GM19240 (cell line): ENCODE measurements around the gene POTEJ.
"Not testable (repeated sequence)": the region's sequence is repeated elsewhere in the genome, so short reads cannot be mapped to it uniquely, and the experiment has no call there.

Experiments used
- DNase-seq: peaks from one replicate; pipeline ENCODE4 v3.0.0; 2011; ENCODE audit warnings: low spot score; ENCODE audit not compliant: insufficient read length

POTEJ gene

DNA sequence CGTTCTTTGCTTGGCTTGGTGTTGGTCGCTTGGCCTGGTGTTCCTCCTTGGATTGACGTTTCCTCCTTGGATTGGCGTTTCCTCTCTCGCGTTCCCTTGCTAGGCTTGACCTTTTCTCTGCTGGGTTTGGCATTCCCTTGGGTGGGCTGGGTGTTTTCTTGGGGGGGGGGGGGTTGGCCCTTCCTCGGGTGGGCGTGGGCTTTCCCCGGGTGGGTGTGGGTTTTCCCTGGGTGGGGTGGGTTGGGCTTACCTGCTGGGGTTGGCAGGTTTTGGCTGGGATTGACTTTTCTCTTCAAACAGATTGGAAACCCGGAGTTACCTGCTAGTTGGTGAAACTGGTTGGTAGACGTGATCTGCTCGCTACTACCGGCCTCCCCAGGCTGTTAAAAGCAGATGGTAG lies at the start of gene POTEJ:
POTEJ (plus strand) TSS at position 301 of the 400 bp plus-strand sequence; CDS start at position 394, 93 bp downstream.
- DNase-seq: not testable (repeated sequence)

DNA sequence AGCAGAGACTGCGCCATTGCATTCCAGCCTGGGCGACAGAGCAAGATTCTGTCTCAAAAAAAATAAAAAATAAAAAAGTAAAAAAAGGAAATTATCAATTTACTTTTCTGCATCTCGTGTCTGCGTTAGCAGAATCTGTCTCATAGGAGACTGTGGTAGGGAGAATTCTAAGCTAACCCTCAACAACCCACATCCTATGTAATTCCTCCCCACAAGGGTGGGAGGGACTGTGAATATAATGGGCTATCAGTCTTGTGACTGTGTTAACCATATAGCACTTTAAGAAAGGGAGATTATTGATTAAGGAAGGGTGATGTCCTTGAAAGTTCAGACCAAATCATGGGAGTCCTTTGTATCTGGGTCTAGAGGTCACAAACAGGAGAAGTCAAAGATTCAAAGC lies 45.1 kb upstream of the POTEJ start:
- not testable (repeated sequence) for DNase-seq

DNA sequence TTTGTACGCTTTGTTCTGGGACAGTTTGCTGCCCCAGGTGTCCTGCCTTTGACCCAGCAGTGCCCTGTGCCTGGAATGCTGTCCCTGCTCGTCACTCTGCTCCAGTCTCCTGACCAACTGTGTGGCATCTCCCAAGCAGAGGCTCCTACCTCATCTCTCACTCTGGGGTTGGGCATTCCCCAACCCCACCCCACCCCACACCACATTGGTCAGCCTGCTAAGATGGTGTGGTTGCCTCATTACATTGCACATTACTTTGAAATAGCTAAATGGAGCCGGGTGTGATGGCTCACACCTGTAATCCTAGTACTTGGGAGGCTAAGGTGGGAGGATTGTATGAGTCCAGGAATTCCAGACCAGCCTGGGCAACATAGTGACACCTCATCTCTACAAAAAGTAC lies 39.3 kb upstream of the POTEJ start:
- DNase-seq: not testable (repeated sequence)

DNA sequence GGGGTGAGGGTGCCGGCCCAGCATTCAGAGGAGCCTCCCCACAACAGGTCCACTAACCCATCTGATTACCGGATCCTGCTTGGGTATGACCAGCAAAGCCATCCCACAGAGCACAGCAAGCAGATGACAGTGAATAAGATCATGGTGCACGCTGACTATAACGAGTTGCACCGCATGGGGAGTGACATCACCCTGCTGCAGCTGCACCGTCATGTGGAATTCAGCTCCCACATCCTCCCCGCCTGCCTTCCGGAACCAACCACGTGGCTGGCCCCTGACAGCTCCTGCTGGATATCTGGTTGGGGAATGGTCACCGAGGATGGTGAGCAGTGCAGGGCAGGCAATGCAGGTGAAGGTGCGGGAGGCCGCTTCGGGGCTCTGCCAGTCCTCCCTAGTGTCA lies 37.0 kb upstream of the POTEJ start:
- DNase-seq: not testable (repeated sequence)

DNA sequence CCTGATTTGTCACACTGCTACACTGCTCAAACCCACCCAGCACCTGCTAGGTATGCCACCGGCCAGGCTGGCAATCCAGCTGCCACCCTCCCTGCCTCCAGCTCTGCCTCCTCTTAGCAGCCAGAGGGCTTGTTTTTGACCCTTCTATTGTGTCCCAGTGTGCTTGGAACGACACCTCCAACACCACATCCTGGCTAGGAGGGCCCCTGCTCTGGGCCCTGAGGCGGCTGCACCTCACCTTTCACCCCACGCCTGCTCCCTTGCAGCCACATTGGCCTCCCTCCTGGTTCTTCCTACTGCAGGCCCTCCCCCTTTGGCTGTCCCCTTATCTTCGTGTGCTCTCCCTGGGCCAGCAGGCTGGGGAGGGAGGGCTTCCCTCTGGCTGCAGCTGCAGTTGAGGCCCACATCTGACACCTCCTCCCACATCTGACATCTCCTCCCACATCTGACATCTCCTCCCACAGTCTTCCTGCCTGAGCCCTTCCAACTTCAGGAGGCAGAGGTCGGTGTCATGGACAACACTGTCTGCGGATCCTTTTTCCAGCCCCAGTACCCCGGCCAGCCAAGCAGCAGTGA lies 34.9 kb upstream of the POTEJ start:
- DNase-seq: not testable (repeated sequence)

DNA sequence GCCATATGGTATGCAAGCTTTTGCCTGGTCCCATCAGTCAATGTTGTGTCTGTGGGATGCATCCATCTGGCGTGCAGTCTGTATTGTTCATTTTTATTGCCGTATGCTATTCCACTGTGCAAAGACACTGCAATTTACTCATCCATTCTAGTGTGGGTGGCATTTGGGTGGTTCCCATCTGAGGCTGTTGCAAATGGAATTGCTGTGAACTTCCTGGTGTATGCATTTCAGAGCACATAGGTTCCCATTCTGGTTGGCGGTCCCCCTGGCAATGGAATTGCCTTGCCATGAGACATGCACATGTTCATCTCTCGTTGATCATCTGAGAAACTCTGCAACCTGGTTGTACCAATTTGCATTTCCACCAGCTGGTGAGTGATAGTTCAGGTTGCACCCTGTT lies 33.7 kb upstream of the POTEJ start:
- DNase-seq: not testable (repeated sequence)

DNA sequence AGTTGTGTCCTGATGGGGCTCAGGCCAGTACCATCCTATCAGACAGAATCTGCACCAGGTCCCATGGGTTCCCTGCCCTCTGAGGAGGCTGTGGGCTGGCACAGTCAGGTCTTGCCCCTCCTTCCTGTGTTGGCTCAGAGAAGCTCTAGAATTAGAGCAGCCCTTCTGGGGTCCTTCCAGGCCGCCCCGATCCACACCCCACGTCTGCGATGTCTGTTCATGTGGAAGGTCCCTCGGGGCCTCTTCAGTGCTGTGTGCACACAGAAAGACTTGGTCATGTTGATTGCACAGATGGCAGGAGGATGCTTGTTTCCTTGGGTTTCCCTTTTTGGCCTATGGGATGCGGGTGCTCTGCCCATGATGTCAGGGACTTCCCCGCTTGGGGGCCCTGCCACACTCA lies 32.1 kb upstream of the POTEJ start:
- DNase-seq: not testable (repeated sequence)

DNA sequence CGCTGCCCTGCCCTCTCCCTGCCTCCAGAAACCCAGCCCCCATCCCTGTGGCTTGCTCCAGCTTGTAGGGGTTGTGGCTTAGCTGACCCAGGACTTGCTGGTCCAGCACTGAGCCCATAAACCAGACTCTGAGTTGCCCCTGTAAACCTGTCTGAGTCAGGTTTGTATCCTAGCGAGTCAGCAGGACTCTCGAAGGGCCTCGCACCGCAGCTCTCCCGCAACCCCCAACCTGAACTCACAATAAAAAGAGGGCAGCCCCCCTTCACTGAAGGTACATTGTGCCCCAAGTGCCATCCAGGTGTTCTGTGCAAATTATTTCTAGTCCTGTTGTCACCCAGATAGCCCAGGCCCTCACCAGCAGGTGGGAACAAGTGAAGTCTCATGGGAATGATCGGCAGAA lies 29.7 kb upstream of the POTEJ start:
- not testable (repeated sequence) for DNase-seq

DNA sequence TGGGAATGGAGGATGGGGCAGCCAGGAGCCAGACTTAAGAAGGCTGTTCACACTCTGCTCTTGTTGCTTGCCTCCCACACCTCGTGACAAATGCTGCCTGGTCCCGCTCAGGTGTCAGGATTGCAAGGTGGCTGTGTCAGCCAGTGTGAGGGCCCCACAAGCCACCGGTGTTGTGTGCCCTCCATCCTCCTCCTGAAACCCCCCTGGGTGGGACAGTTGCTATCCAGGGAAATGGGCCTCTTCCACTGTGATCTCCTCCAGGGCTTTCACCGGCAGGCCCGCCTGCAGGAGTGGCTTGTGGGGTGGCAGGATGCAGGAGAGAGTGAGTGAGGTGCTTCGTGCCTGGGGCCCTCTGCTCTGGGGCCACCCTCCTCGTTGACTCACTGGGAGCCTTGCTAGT lies 28.3 kb upstream of the POTEJ start:
- not testable (repeated sequence) for DNase-seq

DNA sequence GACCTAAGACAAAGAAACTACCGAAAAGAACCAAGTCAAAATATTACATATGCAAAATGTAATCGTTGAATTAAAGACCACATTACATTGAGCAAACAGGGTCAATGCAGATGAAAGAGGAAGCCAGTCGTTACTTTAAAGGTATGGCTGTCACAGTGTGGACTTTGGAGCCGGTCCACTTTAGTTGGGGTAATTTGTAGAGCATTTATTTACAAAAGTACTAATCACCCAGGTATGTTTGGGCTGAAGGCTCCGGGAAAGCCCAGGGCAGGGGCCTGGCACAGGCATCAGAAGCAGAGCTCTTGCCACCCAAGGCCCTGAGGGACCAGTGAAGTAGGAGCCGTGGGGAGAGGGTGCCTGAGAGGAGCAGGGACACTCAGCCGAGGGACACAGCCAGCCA lies 27.7 kb upstream of the POTEJ start:
- DNase-seq: not testable (repeated sequence)

DNA sequence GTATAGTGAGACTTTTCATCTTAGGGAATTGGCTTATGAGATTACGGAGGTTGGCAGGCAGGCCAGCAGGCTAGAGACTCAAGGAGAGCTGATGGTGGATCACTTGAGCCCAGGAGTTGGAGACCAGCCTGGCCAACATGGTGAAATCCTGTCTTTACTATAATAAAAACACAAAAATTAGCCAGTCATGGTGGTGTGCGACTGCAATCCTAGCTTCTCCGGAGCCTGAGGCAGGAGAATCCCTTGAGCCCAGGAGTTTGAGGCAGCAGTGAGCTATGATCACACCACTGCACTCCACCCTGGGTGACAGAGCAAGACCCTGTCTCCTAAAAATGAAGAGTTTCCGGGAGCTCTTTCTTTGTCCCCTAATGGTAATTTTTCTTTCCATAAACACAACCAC lies 26.5 kb upstream of the POTEJ start:
- not testable (repeated sequence) for DNase-seq

DNA sequence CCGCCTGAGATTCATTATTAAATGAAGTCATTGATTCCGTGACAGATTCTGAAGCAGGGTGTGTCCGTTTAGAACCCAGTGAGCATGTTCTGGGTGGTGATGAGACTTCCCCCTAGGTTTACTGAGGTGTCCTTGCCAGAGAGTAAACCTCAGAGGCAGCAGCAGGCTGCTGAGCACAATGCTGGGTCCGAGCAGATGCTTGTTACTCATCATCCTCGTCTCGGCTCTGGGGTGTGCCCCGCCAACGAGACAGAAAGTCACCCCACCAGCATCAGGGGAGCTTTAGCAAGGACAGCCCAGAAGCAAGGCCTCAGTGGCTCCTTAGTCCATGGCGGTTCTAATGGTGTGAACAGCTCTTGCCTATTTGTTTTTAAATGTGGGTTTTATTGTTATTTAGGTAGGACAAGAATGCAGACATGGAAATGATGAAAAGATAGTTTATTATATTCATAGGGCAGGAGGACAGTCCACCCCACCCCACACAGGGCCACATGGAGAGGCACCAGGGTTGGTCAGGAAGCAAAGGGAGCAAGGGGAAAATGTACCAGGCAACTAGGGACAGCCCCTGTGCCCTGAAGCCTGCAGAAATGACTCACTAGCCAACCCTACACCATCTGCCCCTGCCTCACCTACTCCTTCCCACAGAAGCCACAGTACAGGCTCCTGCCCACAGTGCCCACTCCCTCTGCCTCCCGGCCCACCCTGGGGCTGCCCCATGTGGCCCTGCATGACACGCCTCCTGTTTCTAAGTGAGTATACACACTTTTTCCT lies 22.4 kb upstream of the POTEJ start:
- not testable (repeated sequence) for DNase-seq

DNA sequence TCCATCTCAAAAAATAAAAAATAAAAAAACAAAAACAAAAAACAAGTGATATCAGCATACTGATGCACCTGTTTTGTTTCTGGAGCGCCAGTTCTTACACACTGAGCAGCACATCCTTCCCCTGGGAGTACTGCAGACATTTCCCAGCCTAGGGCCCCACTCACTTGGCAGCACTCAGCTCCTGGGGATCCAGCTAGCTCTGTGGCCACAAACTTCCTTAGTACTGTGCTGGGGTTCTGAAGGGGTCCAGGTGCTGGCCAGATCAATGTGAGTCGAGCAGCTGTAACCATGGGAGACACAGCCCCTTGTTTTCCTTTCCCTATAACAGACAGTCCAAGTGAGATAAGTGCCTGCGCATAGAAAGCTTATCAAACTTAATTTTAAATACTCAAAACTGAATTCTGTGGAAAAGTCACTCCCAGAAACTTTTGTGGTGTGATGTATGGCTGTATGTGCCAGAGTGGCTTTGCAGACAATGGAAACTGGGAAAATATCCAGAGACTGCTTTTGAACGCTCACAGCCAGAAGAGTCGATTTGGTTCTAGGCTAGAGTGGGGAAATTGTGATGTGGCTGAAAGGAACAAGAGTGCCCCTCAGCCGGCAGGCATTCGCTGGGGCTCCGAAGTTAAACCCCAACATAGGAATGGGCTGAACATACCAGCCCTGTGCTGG lies 20.9 kb upstream of the POTEJ start:
- DNase-seq: not testable (repeated sequence)

DNA sequence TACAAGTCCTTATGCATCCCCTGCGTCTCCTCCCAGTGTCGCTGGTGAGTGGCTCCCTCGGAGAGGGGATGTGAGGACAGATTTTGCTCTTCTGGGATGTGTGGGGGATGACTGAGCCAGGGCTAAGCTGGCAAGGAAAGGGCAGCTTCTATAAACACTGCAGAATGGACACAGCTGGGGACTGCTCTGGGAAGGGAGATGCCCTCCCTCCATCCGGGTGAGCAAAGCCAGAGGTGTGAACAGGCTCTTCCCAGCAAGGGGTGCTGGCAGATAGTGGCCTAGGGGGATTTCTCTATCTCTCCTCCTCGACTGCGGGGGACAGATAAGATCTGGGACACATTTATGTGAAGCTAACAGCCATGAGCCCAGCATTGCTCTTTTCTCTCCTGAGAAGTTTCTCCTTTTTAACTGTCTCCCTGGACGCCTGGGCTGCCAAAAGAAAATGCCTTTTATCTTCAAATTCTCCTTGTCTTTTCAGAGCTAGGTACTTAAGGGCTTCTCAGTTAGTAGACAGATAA lies 20.3 kb upstream of the POTEJ start:
- DNase-seq: not testable (repeated sequence)

DNA sequence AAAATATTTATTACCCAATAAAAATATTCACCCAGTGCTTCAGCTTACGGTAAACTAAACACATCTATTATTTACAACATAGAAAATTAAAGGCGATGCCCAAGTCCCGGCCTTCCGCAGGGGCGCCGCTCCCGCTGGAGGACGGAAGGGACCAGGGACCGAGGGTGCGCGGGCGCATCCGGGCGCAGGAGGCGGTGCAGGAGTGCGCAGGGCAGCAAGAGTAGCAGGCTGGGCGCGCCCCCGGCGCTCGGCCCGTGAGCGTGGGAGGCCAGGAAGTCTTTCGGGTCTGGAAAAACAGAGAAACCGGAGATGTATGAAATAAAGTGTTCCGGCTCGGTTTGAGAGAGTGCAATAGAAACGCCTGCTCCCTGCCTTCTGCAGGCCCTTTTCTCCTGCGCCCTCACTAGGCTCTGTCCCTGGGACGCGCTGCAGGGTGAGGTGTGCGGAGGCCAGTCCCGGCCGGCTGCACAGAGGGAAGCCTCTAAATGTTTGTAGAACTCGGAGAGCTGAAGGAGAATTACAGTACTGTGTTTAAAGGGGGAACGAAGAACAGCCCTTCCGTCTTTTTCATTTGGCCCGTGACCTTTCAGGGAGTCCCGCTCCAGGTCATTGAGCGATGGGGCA lies 18.3 kb upstream of the POTEJ start:
- not testable (repeated sequence) for DNase-seq

DNA sequence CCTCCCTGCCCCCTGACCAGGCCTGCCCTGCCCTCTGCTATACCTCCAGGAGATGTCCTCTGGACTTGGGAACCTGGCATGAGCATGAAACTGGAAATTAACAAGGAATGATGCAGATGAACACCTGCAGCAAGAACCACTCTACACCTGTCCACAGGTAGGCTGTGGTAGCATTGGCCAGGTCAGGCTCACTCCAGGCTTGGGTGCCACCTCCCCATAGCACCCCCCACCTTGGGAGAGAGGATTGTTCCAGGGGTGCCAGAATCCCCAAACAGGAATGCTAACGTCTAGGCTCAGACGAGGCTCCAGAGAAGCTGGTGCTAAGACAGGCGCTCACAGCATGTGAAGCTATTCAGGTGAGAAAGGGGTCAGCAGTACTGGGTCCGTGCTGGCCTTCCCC lies 17.2 kb upstream of the POTEJ start:
- DNase-seq: not testable (repeated sequence)

DNA sequence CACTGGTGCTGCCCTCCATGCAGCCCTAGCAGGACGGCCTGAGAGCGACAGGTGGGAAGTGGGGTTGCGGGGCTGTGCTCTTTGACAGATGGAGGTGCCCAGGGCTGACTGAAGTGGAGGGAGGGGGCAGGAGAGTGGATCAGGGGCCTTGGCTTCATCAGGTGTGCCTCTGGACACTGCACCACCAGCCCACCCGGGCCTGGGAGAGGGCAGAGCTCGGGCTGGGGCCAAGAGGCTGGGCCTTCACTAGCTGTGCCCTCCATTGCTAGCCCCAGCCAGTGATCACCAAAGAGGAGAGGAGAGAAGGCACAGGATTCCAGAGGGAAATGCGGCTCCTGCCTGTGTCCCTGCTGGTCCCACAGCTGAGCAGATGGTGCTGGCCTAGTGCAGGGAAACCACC lies 14.5 kb upstream of the POTEJ start:
- DNase-seq: not testable (repeated sequence)

DNA sequence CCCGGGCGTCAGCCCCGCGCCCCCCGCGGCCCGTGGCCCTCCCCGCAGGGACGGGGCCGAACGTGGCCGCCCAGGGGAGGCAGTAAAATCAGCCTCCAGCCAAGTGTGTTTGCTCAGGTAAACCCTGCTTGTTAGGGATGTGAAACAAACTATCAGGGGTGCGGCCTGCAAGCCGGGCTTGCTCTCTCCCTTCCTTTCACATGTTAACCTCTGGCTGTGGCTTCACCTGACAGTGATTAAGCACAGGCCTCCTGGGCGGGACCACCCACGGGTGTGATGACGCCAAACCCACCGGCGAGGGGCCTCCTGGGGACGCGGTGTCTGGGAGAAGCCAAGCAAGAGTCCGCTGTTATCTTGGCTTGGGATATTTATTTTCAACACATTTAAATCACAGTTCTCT lies 13.2 kb upstream of the POTEJ start:
- DNase-seq: not testable (repeated sequence)

DNA sequence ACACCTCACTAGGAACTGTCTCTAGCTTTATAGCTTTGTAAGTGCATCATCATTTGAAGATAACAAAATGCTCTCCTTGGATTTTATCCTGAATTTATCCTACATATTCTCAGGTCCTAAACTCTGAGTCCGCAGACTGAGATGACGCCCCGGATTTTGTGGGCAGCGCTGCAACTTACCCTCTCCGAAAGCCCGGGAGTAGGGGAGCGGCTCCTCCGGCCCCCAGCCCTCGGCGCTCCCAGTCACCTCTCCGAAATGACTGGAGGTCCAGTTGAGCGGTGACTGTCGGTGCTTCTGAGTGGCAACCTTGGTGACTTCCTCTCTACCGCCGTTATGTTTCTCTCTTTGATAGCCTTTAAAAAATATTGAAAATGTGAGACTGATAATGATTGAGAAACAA lies 12.8 kb upstream of the POTEJ start:
- DNase-seq: not testable (repeated sequence)

DNA sequence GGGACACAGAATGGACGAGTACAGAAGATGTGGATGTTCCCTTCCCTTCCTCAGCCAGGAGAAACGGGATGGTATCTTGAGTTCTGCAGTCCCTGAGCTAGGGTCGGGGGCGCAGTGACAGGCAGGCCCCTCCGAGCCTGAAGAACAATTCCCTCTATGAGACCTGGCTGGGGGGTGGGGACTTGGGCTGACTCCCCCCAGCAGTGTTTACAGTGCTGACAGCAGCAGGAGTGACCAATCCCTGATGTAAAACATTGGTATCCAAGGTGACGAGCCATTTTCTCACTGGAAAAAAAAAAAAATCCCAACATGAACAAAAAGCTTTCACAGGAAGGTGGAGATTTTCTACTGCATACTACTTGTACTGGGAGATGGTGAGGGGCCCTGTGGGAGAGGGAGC lies 11.8 kb upstream of the POTEJ start, which contains the start of gene CFC1:
CFC1 (minus strand) TSS at position 183 of the 400 bp plus-strand sequence. CDS start 288 bp downstream, outside the sequence.
- DNase-seq: not testable (repeated sequence)

DNA sequence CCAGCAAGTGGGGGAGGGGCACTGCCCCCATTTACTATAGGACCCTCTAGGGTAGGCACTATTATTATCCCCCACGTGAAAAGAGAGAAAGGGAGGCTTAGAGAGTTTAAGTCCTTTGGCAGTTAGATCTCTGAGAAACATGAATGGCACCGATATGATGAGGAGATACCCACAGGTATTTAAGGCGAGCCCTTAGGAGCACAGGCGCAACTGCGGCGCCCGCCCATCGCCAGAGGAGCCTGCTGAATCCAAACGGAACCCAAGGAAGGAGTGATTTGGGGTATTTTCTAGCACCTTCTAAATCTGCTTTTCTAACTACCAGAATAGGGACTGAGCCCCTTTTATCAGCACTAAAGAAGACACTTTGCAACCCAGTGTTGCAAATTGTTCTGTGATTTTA lies 11.3 kb upstream of the POTEJ start:
- DNase-seq: not testable (repeated sequence)
